SW 1271 (cell line): ENCODE data around the gene CAPN10.

Source experiments
- DNase-seq, 2 experiments: peaks; one replicate each; lab custom pipeline; 2025; lab: John Stamatoyannopoulos, UW

The CAPN10 gene

GRCh38 chr2:240637901-240638345 is 51.4 kb downstream of the CAPN10 start:
- DNase-seq = no peak

- DNase-seq = no peak
Observed at GRCh38 chr2:240638512-240639160, 52.1 kb downstream of the CAPN10 start.

GRCh38 chr2:240639566-240639965 is 53.0 kb downstream of the CAPN10 start:
- no peak for DNase-seq

GRCh38 chr2:240640939-240641338 is 54.4 kb downstream of the CAPN10 start:
- no peak for DNase-seq

- no peak for DNase-seq
Observed at GRCh38 chr2:240642061-240642805, 55.7 kb downstream of the CAPN10 start.

- DNase-seq = no peak
Observed at GRCh38 chr2:240642806-240643092, 56.2 kb downstream of the CAPN10 start.

GRCh38 chr2:240643093-240643810 is 56.7 kb downstream of the CAPN10 start:
- DNase-seq = no peak

- DNase-seq = no peak
Observed at GRCh38 chr2:240643811-240644150, 57.2 kb downstream of the CAPN10 start.

GRCh38 chr2:240644171-240644651 is 57.7 kb downstream of the CAPN10 start:
- no peak for DNase-seq

- no peak for DNase-seq
Observed at GRCh38 chr2:240644859-240645301, 58.3 kb downstream of the CAPN10 start.

GRCh38 chr2:240645346-240645745 is 58.8 kb downstream of the CAPN10 start:
- no peak for DNase-seq

GRCh38 chr2:240645801-240646175 is 59.3 kb downstream of the CAPN10 start:
- no peak for DNase-seq

- DNase-seq = no peak
Observed at GRCh38 chr2:240646176-240646899, 59.8 kb downstream of the CAPN10 start.

- no peak for DNase-seq
Observed at GRCh38 chr2:240646900-240647502, 60.5 kb downstream of the CAPN10 start.

GRCh38 chr2:240647503-240648154 is 61.1 kb downstream of the CAPN10 start:
- DNase-seq = no peak

- no peak for DNase-seq
Observed at GRCh38 chr2:240648155-240648649, 61.7 kb downstream of the CAPN10 start.
